T1000 (cell line): ENCODE data around the gene GSTT2.

Experiments used
- DNase-seq: peaks from one replicate; lab custom pipeline; 2025; ENCODE audit warnings: mixed read lengths; lab: John Stamatoyannopoulos, UW

GSTT2 gene

DNA sequence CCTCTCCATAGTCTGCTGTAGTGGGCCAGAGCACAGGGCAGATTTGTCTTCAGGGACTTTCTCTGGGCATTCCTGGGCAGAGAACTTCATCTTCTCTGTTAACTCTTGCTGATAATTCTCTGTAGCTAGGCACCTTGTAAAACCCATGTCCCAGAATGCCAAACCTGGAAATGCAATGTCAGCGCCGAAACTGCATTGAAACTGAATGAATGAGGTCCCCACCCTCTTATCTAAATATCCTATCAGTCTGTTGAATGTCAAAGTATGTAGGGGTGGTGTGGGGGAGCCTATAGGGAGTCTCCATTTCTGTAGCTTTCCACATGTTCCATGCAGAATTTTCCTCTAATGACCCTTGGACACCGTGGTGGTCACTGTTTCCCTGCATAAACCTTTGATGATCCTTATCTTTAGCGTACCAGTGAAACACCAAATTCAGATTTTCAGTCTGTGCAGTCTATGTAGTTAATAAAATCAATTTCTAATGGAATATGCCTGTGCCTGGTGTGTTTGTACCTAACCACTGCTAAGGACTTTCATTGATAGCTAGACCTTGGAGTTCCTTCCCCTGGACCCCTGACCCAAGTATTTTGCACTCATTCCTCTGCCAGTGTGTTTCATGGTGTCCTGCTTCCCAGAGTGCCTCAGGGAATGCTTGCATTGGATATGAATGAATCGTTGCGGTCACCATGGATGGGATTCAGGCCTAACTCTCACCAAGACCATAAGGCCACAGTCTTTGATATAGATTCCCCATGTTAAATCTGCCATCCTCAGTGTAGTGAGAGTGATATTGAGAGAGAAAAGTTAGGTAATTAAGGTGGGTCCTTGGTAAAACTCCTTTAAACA, 28.7 kb downstream of the GSTT2 start:
- DNase-seq, result no peak

- no peak for DNase-seq
These were observed 29.5 kb downstream of the GSTT2 start for GRCh38 chr22:24009227-24010017.

DNA sequence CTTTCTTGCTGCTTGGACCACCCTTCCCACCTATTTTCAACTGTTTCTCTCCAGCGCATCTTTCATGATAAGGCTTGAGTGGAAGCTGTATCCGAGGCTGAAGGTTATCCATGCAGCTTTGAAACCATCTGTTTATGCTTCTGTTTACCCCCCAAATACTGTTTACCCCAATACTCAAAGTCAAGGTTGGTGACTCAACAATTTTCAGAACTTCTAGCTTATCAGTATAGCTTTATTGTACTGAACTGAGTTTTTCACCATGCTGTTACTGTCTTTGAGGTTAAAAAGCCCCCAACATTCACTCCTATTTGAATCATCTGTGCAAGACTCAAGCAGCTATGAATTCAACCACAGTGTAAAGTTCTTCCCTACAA, 30.1 kb downstream of the GSTT2 start:
- DNase-seq, result no peak

DNA sequence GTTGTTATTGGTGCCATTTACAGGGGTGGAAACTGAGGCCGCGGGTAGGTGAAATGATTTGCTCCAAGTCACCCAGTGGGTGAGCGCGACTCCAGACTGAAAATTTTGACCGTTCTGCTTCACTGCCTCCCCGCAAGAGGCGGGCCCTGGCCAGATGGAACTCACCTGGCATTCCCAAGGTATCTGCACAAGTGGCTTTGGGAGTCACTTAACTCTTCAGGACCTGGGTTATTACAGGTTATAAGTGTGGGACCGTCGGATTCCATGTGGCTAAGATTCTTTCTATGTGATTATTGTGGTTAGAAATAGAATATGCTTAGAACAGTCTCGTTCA, 31.8 kb downstream of the GSTT2 start:
- DNase-seq, result no peak

- no peak for DNase-seq
These were observed 36.2 kb downstream of the GSTT2 start for GRCh38 chr22:24016156-24016555.

- no peak for DNase-seq
These were observed 41.4 kb downstream of the GSTT2 start for GRCh38 chr22:24021304-24021703.

DNA sequence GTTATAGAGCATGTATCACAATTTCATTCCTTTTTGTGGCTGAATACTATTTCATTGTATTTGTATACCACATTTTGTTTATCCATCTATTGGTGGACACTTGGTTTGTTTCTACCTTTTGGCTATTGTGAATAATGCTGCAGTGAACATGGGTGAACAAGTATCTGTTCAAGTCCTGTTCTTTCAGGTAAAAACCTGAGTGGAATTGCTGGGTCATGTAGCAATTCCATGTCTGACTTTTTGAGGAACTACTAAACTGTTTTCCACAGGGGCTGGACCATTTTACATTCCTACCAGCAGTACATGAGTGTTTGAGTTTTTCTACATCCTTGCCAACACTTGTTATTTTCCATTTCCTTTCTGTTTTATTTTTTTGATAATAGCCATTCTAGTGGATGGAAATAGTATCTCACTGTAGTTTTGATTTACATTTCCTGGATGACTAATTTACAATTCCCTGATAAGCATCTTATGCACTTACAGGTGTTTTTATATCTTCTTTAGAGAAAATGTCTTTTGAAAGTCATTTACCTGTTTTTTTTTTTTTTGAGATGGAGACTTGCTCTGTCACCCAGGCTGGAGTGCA, 43.4 kb downstream of the GSTT2 start:
- DNase-seq, result no peak

DNA sequence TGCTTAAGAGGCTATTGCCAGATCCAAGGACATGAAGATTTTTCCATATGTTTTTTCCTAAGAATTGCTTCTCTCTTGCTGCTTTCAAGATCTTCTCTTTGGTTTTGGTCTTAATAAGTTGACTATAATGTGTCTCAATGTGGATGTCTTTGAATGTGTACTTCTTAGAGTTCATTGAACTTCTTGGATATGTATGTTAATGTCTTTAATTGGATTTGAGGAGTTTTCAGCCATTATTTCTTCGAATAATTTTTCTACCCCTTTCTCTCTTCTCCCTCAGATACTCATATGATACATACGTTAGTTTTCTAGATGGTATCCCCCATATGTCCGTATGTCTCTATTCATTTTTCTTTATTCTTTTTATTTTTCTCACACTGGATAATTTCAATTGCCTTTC, 44.4 kb downstream of the GSTT2 start:
- no peak for DNase-seq

GRCh38 chr22:24025475-24025874, 45.5 kb downstream of the GSTT2 start:
- DNase-seq, result no peak

DNA sequence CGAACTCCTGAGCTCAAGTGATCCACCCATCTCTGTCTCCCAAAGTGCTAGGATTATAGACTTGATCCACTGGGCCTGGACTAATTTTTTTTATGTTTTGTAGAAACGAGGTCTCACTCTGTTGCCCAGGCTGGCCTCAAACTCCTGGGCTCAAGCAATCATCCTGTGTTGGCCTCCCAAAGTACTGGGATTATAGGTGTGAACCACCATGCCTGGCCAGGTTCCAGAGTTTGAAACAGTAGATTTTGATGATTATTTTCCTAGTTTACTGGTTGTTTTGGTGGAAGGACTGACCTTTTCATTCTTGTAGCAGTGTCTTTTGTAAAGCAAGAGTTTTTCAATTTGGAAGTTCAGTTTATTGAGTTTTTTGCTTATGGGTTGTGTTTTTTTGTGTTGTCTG, 46.1 kb downstream of the GSTT2 start:
- no peak for DNase-seq

DNA sequence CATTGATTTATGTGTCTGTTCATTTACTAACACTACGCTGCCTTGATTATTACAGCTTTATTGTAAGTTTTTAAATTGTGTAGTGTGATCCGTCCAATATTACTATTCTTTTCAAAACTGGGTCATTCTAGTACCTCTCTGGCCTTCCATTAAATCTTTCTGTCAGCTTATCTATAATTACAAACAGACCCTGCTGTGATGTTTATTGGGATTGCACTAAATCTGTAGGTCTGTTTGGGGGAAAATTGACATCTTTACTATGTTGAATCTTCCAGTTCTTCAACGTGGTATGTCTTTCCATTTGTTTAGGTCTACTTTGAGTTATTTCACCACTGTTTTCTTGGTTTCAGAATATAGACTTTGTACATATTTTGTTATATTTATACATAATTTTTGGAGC, 46.8 kb downstream of the GSTT2 start:
- DNase-seq, result no peak

DNA sequence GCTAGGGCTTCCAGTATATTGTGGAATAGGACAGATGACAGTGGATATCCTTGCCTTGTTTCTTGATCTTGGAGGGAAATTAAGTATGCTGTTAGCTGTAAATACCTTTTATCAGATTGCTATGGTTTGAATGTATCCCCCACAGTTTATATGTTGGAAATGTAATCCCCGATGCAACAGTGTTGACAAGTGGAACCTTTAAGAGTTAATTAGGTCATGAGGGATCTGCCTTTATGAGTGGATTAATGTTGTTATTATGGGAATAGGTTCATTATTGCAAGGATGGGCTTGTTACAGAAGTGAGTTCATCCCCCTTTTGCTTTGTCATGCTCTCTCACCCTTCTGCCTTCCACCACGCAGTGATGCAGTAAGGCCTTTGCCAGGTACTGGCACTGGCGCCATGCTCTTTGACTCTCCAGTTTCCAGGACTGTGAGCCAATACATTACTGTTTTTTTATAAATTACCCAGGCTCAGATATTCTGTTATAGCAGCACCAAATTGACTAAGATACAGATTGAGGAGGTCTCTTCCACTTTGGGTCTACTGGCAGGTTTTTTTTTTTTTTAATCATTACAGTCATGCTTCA, 47.5 kb downstream of the GSTT2 start:
- DNase-seq, result no peak

- DNase-seq, result no peak
These were observed 48.1 kb downstream of the GSTT2 start for GRCh38 chr22:24027991-24028390.

DNA sequence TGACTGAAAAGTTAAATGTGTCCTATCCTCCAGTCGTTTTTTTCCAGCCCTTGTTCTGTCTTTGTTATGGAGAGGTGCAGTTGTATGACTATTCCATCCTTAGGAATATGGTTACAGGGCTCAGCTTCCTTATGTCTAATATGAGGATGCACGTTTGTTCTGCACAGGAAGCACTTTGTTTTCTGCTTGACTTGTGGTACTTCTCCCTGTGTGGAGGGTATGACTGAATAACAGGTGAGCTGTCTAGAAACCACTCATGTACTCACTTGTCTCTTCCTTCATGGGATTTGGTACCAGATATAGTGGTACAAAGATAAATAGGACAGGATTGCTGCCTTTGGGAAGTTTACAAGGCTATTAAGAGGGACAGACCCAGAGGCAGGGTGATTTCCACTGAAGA, 48.6 kb downstream of the GSTT2 start:
- DNase-seq, result no peak

- DNase-seq, result no peak
These were observed 49.4 kb downstream of the GSTT2 start for GRCh38 chr22:24029304-24029703.

- DNase-seq, result no peak
These were observed 50.3 kb downstream of the GSTT2 start for GRCh38 chr22:24030186-24030702.
